ENCODE results near the gene ZNF331. TPM values are rescaled to one million over a fixed set of nuclear protein-coding genes. Genes with fewer than 3 reads are reported as not detected.

The ZNF331 gene
- total RNA-seq, 1 experiment from 2014 or later = 6.1 TPM

GRCh38 chr19:53520547-53521372, 17.2 kb upstream of the ZNF331 start:
- DNase-seq (ENCODE audit: low read depth) = peak; percentile 98

- no peak for DNase-seq (ENCODE audit: low read depth)
Observed at GRCh38 chr19:53521373-53522202, 16.4 kb upstream of the ZNF331 start.

- DNase-seq (ENCODE audit: low read depth) = no peak
Observed at GRCh38 chr19:53525922-53526321, 12.0 kb upstream of the ZNF331 start.

GRCh38 chr19:53530622-53531021, 7.3 kb upstream of the ZNF331 start:
- no peak for DNase-seq (ENCODE audit: low read depth)

- no peak for DNase-seq (ENCODE audit: low read depth)
Observed at GRCh38 chr19:53531457-53531856, 6.5 kb upstream of the ZNF331 start.

- DNase-seq (ENCODE audit: low read depth) = no peak
Observed at GRCh38 chr19:53532362-53532761, 5.6 kb upstream of the ZNF331 start.

- no peak for DNase-seq (ENCODE audit: low read depth)
Observed at GRCh38 chr19:53536225-53536548, 1.8 kb upstream of the ZNF331 start.

- no peak for DNase-seq (ENCODE audit: low read depth)
Observed at GRCh38 chr19:53537121-53537520, 824 bp upstream of the ZNF331 start.

- DNase-seq (ENCODE audit: low read depth) = no peak
Observed at GRCh38 chr19:53538378-53539109, 599 bp downstream of the ZNF331 start.

GRCh38 chr19:53540091-53540490, 2.1 kb downstream of the ZNF331 start:
- no peak for DNase-seq (ENCODE audit: low read depth)

GRCh38 chr19:53541971-53542370, 4.0 kb downstream of the ZNF331 start:
- DNase-seq (ENCODE audit: low read depth) = no peak

- DNase-seq (ENCODE audit: low read depth) = no peak
Observed at GRCh38 chr19:53545271-53546065, 7.5 kb downstream of the ZNF331 start.

- no peak for DNase-seq (ENCODE audit: low read depth)
Observed at GRCh38 chr19:53546758-53547513, 9.0 kb downstream of the ZNF331 start.

GRCh38 chr19:53549340-53549739, 11.4 kb downstream of the ZNF331 start:
- DNase-seq (ENCODE audit: low read depth) = no peak

GRCh38 chr19:53552001-53552721, 14.2 kb downstream of the ZNF331 start:
- DNase-seq (ENCODE audit: low read depth) = no peak

- no peak for DNase-seq (ENCODE audit: low read depth)
Observed at GRCh38 chr19:53553156-53553555, 15.2 kb downstream of the ZNF331 start.

- no peak for DNase-seq (ENCODE audit: low read depth)
Observed at GRCh38 chr19:53553865-53554791, 16.2 kb downstream of the ZNF331 start.

GRCh38 chr19:53554804-53555203, 16.9 kb downstream of the ZNF331 start:
- DNase-seq (ENCODE audit: low read depth) = no peak

- no peak for DNase-seq (ENCODE audit: low read depth)
Observed at GRCh38 chr19:53555352-53555751, 17.4 kb downstream of the ZNF331 start.

Measured in HT1080 (cell line).